HG03175 (cell line): ENCODE measurements around the gene NEUROD2.

ENCODE experiments used
- ATAC-seq: cut with Tn5 transposase; IDR thresholded peaks from one replicate; pipeline ENCODE4 v1.9.1; 2021; ENCODE audit warnings: mild to moderate bottlenecking, moderate library complexity; ENCODE audit not compliant: unreplicated experiment

NEUROD2 gene

GRCh38 chr17:39635614-39636176, 28.0 kb upstream of the NEUROD2 start:
- no peak for ATAC-seq

- ATAC-seq, result no peak
Observed at GRCh38 chr17:39634384-39634871, 26.7 kb upstream of the NEUROD2 start.

GRCh38 chr17:39633570-39634183, 26.0 kb upstream of the NEUROD2 start:
- ATAC-seq, result no peak

GRCh38 chr17:39632153-39632941, 24.6 kb upstream of the NEUROD2 start:
- no peak for ATAC-seq

- no peak for ATAC-seq
Observed at GRCh38 chr17:39631403-39631802, 23.7 kb upstream of the NEUROD2 start.

- no peak for ATAC-seq
Observed at GRCh38 chr17:39629898-39630297, 22.2 kb upstream of the NEUROD2 start.

GRCh38 chr17:39629494-39629880, 21.8 kb upstream of the NEUROD2 start:
- no peak for ATAC-seq

GRCh38 chr17:39628655-39629493, 21.2 kb upstream of the NEUROD2 start:
- no peak for ATAC-seq

- no peak for ATAC-seq
Observed at GRCh38 chr17:39627712-39628516, 20.2 kb upstream of the NEUROD2 start.

GRCh38 chr17:39627047-39627711, 19.5 kb upstream of the NEUROD2 start:
- ATAC-seq, result no peak

- ATAC-seq, result no peak
Observed at GRCh38 chr17:39626171-39627046, 18.7 kb upstream of the NEUROD2 start, which contains the start of gene PPP1R1B. TSS of gene PPP1R1B (plus strand) at chr17:39626952. CDS start at chr17:39627393, 441 bp downstream.

GRCh38 chr17:39625198-39625785, 17.6 kb upstream of the NEUROD2 start:
- ATAC-seq, result no peak

GRCh38 chr17:39624313-39624712, 16.6 kb upstream of the NEUROD2 start:
- no peak for ATAC-seq

GRCh38 chr17:39623356-39623950, 15.7 kb upstream of the NEUROD2 start:
- no peak for ATAC-seq

- ATAC-seq, result peak; percentile 32
Observed at GRCh38 chr17:39622380-39623006, 14.8 kb upstream of the NEUROD2 start.

GRCh38 chr17:39621523-39622379, 14.0 kb upstream of the NEUROD2 start:
- ATAC-seq, result peak; percentile 57

- no peak for ATAC-seq
Observed at GRCh38 chr17:39619786-39620101, 12.0 kb upstream of the NEUROD2 start.
